ENCODE data around the gene SSBP2. TPM values are rescaled to one million over a fixed set of nuclear protein-coding genes. Genes with fewer than 3 reads are reported as not detected.

Gene SSBP2
- total and polyA plus RNA-seq, 8 donors: 0.87 to 86.2 (median 24.6) TPM

GRCh38 chr5:81751836-81752643 is 1.1 kb upstream of the SSBP2 start:
- H3K27me3 ChIP-seq: peaks cover 0 to 4% (median 0%) of the 10 kb centered on the region in 3 donors
- no peaks in the 10 kb centered on the region for H3K9me3 ChIP-seq
- no peaks in the 10 kb centered on the region for H3K36me3 ChIP-seq
- DNase-seq: peak in 1 of 2 donors; percentile 30
- H3K4me1 ChIP-seq: peaks cover 11 to 67% (median 40%) of the 10 kb centered on the region in 4 donors
- peak overlapping the region; percentile 85 to 97 (median 94) for H3K4me3 ChIP-seq
- peak overlapping the region; percentile 90 to 100 (median 96) for H3K27ac ChIP-seq
- intact Hi-C loops (cut with DNase I; ENCODE audit: low total_unique reads): loop anchor here (5.0 to 10.0 kb wide), 2 partner anchors 100 to 413 kb away; no protein-coding TSS in a partner anchor
- TF ChIP-seq CTCF (IDR thresholded peaks at IDR 0.05) (no peak), POLR2A (IDR thresholded peaks at IDR 0.05) (no peak), POLR2AphosphoS5 (IDR thresholded peaks at IDR 0.05) (peak in 1 of 3 donors; percentile 24), EP300 (IDR thresholded peaks at IDR 0.05) (no peak)
- WGBS, 5 donors: 23 to 32% (median 28%) methylated on average over 22 to 37 of the region's 37 CpGs

- Histone ChIP-seq H3K36me3 (no peaks in the 10 kb centered on the region), H3K9me3 (no peaks in the 10 kb centered on the region), H3K4me3 (peak overlapping the region; percentile 85 to 97 (median 94)), H3K4me1 (peaks cover 8 to 68% (median 36%) of the 10 kb centered on the region in 4 donors), H3K27me3 (peaks cover 0 to 4% (median 0%) of the 10 kb centered on the region in 3 donors), H3K27ac (peak overlapping the region; percentile 90 to 100 (median 94))
- peak; percentile 34 to 78 for DNase-seq
- TF ChIP-seq EP300 (IDR thresholded peaks at IDR 0.05) (no peak), POLR2AphosphoS5 (IDR thresholded peaks at IDR 0.05) (no peak), POLR2A (IDR thresholded peaks at IDR 0.05) (no peak), CTCF (IDR thresholded peaks at IDR 0.05) (no peak)
- WGBS, 5 donors: 0 to 1% (median 1%) methylated on average over 31 to 90 of the region's 90 CpGs; no CpG with 5 or more reads in 1 of the 5 donors
- intact Hi-C loops (cut with DNase I; ENCODE audit: low total_unique reads): loop anchor here (5.0 to 10.0 kb wide), 2 partner anchors 102 to 414 kb away; no protein-coding TSS in a partner anchor
These were observed 439 bp downstream of the SSBP2 start for GRCh38 chr5:81750308-81751008.

- Histone ChIP-seq H3K36me3 (no peaks in the 10 kb centered on the region), H3K4me3 (peak overlapping the region; percentile 85 to 97 (median 94)), H3K9me3 (no peaks in the 10 kb centered on the region), H3K27me3 (peaks cover 0 to 4% (median 0%) of the 10 kb centered on the region in 3 donors), H3K27ac (peak overlapping the region; percentile 81 to 98 (median 90)), H3K4me1 (peaks cover 6 to 65% (median 33%) of the 10 kb centered on the region in 4 donors)
- intact Hi-C loops (cut with DNase I; ENCODE audit: low total_unique reads): loop anchor here (5.0 to 10.0 kb wide), 2 partner anchors 103 to 415 kb away; no protein-coding TSS in a partner anchor
- TF ChIP-seq POLR2AphosphoS5 (IDR thresholded peaks at IDR 0.05) (no peak), EP300 (IDR thresholded peaks at IDR 0.05) (no peak), CTCF (IDR thresholded peaks at IDR 0.05) (no peak), POLR2A (IDR thresholded peaks at IDR 0.05) (no peak)
- 1% methylated on average over 27 to 61 of the region's 61 CpGs for WGBS, 5 donors
- DNase-seq: peak; percentile 31 to 75
These were observed 1.2 kb downstream of the SSBP2 start for GRCh38 chr5:81749561-81750307.

Measured in stomach (tissue), 9 donors.